ENCODE data around the gene PLAU. TPM values are rescaled to one million over a fixed set of nuclear protein-coding genes. Genes with fewer than 3 reads are reported as not detected.

The PLAU gene
- total RNA-seq, 2 experiments from 2014 or later = 3.0 to 5.3 TPM

DNA sequence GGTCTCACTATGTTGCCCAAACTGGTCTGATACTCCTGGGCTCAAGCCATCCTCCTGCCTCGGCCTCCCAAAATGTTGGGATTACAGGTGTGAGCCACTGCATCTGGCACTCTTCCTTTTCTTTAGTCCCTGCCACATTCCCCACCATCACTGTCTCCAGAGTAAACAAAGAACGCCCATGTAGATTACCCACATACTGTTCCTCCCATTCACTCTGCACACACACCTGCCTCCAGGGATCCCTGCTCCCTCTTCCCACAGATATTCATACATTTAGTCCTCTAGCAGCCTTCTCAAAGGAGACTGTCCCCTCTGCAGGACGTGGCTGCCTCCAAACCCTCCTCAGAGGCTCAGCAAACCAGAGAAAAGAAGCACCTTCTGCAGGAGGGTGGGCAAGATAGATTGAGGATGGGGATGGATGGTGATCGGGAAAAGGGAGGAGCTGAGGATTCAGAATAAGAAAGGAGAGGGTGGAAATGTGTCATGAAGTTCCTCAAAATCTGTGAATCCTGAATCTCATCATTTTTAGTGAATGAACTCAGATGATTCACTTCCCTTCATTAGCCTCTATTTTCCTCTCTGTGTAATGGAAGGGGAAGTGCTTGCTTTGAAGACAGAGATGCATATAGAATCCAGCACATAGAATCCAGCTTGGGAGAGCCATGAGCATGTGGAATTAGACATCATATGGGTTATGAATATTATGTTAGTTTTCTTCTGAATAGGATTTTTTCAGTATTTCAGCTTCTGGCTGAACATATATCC is 5.5 kb upstream of the PLAU start:
- H3K36me3 Mint-ChIP-seq (ENCODE audit: low read depth) = no peaks in the 10 kb centered on the region
- peaks cover 28% of the 10 kb centered on the region for H3K27me3 Mint-ChIP-seq
- POLR2A ChIA-PET = no interaction called here
- H3K4me3 Mint-ChIP-seq = no peak overlapping the region
- H3K27ac Mint-ChIP-seq = no peak overlapping the region
- no peak for DNase-seq
- CTCF ChIA-PET = interaction anchor here (0.7 to 4.8 kb wide), 4 partner anchors 15 to 56 kb away, joined by 3 to 13 read pairs (median 4); no protein-coding TSS in a partner anchor
- peaks cover 33% of the 10 kb centered on the region for H3K4me1 Mint-ChIP-seq
- no peaks in the 10 kb centered on the region for H3K9me3 Mint-ChIP-seq

DNA sequence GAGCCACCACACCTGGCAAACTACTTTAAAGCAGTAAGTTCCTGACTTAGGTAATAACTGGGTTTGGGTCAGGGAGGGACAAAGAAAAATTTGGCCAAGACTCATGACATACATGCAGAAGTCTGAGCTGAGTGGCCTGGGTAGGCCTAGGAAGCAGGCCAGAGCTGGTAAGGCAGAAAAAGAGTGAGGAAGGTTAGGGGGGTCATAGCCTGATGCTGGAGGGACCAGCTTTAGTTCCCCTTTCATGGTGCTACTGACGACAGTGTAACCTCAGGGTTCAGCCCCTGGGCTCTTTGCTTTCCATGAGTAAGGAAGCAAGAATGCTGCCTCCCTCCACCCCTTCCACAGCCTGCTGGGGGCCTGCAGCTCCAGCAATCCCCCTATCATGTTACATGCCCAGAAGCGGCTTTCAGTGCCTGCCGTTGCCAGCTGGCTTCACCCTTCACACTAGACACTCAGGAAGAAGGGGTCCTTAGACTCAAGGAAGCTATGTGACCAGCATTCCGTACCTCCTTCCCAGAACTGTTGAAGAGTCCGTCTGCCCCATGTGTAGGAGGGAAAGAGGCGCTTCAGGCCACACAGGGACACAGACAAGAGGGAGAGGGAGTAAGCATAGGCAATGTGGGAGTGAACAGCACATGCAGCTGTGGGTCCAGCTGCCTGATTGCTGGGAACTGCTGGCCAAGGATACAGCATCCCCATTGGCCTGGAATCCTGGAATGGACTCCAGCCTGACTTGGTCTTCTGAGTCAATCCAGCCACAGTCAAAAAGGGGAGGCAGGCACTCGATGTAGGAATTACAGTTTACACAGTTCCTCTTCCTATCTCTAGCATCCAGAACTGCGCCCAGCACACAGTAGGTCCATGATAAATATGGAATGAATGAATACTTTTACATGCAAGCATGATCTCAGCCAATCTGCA is 4.1 kb upstream of the PLAU start:
- peaks cover 4% of the 10 kb centered on the region for H3K36me3 Mint-ChIP-seq (ENCODE audit: low read depth)
- POLR2A ChIA-PET = no interaction called here
- DNase-seq = no peak
- H3K4me3 Mint-ChIP-seq = no peak overlapping the region
- H3K4me1 Mint-ChIP-seq = peaks cover 42% of the 10 kb centered on the region
- CTCF ChIA-PET = interaction anchor here (1.1 to 4.8 kb wide), 4 partner anchors 16 to 36 kb away, joined by 3 to 13 read pairs (median 5); no protein-coding TSS in a partner anchor
- peaks cover 34% of the 10 kb centered on the region for H3K27me3 Mint-ChIP-seq
- H3K27ac Mint-ChIP-seq = no peak overlapping the region
- H3K9me3 Mint-ChIP-seq = no peaks in the 10 kb centered on the region

DNA sequence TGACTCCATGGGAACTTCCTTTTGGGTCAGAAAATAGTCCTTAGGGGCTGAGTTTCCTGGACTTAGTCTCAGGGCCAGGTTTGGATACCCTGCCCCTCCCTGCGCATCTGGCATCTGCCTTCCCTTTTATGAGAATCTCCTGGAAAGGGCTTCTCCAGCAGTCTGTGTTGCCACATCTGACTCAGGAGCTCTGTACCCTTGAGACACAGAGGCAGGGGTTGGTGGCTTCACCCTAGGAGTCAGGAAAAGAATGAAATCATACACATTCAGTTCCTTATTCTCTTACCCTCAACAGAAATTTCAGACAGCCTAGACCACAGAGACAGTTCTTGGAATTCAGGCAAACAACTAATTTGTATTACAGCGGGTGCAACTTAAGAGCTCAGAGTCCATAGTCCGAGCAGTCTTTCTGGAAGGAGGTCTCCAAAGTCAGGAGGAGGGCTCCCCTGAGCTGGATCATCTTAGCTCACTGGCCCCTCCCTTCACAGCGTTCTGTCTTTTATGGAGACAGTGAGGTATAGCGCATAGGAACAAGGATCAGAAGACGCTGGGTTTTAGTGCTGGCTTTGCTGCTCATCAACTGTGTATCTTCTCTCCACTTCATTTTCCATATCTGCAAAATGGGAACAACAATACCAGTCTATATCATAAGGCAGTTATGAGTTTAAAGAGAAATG is 3.0 kb upstream of the PLAU start:
- Mint-ChIP-seq H3K27ac (peak overlapping the region; percentile 82), H3K4me3 (peak overlapping the region; percentile 25), H3K36me3 (ENCODE audit: low read depth) (peaks cover 6% of the 10 kb centered on the region), H3K9me3 (no peaks in the 10 kb centered on the region), H3K27me3 (peaks cover 32% of the 10 kb centered on the region), H3K4me1 (peaks cover 45% of the 10 kb centered on the region)
- ChIA-PET CTCF (interaction anchor here (0.7 to 4.8 kb wide), 6 partner anchors 8 to 173 kb away, joined by 3 to 13 read pairs (median 4); no protein-coding TSS in a partner anchor), POLR2A (interaction anchor here (0.8 to 1.3 kb wide), 2 partner anchors 9 to 148 kb away, joined by 3 to 6 read pairs; no protein-coding TSS in a partner anchor)
- no peak for DNase-seq

DNA sequence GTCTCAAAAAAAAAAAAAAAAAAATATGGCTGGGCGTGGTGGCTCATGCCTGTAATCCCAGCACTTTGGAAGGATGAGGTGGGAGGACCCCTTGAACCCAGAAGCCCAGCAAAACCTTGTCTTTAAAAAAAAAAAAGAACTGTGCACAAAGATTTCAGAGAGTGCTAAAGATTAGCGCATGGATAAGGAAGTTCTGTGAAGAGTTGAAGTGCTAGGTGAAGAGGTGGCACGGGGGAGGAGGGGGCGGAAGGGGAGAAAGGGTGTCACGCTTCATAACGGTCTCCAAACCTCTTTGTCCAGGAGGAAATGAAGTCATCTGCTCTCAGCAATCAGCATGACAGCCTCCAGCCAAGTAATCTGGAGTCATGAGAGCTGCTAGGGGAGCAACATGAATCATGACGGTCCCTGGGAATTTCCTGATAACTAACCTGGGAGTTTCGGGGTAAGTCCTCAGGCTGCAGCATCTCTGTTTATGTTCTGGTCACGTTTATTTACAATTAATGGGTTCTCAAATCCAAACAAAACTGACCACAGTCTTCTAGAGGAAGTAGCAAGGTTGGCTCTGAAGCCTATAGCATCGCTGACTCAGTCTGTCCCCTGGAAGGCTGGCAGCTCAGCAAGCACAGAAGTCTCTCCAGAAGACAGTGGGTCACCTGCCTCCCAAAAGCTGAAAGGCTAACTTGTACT is 1.9 kb upstream of the PLAU start:
- ChIA-PET CTCF (interaction anchor here (1.2 to 4.8 kb wide), 4 partner anchors 22 to 48 kb away, joined by 6 to 13 read pairs (median 8); no protein-coding TSS in a partner anchor), POLR2A (interaction anchor here (0.9 to 1.2 kb wide), 4 partner anchors 12 to 83 kb away, joined by 3 to 5 read pairs (median 4); no protein-coding TSS in a partner anchor)
- Mint-ChIP-seq H3K9me3 (no peaks in the 10 kb centered on the region), H3K27me3 (peaks cover 33% of the 10 kb centered on the region), H3K4me3 (peak overlapping the region; percentile 65), H3K27ac (peak overlapping the region; percentile 82), H3K4me1 (peaks cover 45% of the 10 kb centered on the region), H3K36me3 (ENCODE audit: low read depth) (peaks cover 12% of the 10 kb centered on the region)
- peak; percentile 76 for DNase-seq

DNA sequence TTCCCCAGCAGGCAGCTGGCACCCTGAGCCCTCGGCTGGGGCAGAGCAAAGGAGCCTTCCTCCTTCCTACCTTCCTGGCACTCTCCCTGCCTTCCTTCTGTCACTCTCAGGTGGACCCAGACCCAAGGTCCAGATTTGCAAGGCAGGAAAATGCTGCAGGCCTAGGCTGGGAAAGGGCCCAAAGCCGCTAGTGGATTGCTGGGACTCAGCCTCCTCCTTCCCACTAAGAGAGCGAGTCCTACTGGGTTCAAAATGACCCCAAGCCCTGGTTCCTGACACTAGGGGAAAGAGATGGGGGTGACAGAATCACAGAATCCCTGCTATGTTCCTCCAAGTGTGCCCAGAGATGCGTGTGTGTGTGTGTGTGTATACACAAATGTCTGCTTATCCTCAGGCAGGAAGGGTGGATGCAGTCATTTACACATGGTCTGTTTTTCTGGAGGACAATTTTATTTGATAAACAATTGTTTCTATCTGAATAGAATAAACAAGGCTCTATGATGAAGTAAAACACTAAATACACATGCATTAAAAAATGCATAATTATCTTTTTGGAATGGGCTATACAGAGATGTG is 1.3 kb upstream of the PLAU start:
- peaks cover 31% of the 10 kb centered on the region for H3K27me3 Mint-ChIP-seq
- no peak for DNase-seq
- peaks cover 45% of the 10 kb centered on the region for H3K4me1 Mint-ChIP-seq
- POLR2A ChIA-PET = interaction anchor here (0.9 to 1.2 kb wide), 7 partner anchors 12 to 82 kb away, joined by 3 to 5 read pairs (median 3); no protein-coding TSS in a partner anchor
- H3K27ac Mint-ChIP-seq = peak overlapping the region; percentile 82
- no peaks in the 10 kb centered on the region for H3K9me3 Mint-ChIP-seq
- H3K4me3 Mint-ChIP-seq = peak overlapping the region; percentile 65
- peaks cover 13% of the 10 kb centered on the region for H3K36me3 Mint-ChIP-seq (ENCODE audit: low read depth)
- CTCF ChIA-PET = interaction anchor here (1.2 to 4.8 kb wide), 2 partner anchors 23 to 30 kb away, joined by 8 to 13 read pairs; no protein-coding TSS in a partner anchor

DNA sequence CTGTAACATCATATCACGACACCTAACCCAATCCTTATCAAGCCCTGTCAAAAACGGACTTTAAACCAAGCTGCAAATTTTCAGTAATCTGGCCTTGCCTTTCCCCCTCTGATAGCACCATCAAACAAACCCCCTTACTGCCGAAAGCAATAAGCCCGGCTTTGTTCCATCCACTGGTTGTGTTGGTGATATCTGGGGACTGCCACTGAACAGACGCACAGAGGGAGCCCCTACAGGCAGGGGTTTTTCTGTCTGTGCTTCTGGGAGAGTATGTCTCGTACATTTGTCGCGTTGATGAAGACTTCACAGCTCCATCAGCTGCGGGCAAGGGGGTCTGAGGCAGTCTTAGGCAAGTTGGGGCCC is 550 bp upstream of the PLAU start:
- Mint-ChIP-seq H3K27ac (peak overlapping the region; percentile 13), H3K36me3 (ENCODE audit: low read depth) (peaks cover 20% of the 10 kb centered on the region), H3K27me3 (peaks cover 33% of the 10 kb centered on the region), H3K4me1 (peaks cover 45% of the 10 kb centered on the region), H3K9me3 (no peaks in the 10 kb centered on the region), H3K4me3 (peak overlapping the region; percentile 65)
- ChIA-PET CTCF (interaction anchor here (1.0 to 1.6 kb wide), 2 partner anchors 30 to 146 kb away, joined by 3 to 7 read pairs; no protein-coding TSS in a partner anchor), POLR2A (interaction anchor here (0.9 to 1.1 kb wide), 5 partner anchors 11 to 29 kb away, joined by 3 read pairs; no protein-coding TSS in a partner anchor)
- no peak for DNase-seq

DNA sequence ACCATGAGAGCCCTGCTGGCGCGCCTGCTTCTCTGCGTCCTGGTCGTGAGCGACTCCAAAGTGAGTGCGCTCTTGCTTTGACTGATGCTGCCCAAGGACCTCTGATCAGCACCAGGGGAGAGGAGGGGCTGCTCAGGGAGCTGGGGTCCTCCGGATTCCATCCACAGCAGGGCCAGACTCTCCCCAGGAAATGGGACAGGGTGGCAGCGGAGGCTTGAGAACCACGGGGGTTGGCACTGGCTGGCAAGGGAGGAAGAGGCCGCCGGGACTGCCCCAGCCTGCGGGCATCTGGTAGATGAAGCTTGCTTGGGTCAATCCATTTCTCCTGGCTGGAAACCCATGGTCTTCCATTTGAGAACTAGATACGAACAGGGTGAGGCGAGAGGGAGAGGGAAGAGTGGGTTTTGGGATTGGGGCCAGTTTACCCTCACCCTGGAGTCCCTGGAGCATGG is 647 bp downstream of the PLAU start:
- H3K4me1 Mint-ChIP-seq = peaks cover 50% of the 10 kb centered on the region
- CTCF ChIA-PET = interaction anchor here (0.7 to 1.6 kb wide), 3 partner anchors 23 to 34 kb away, joined by 3 to 7 read pairs (median 3); no protein-coding TSS in a partner anchor
- peak overlapping the region; percentile 76 for H3K27ac Mint-ChIP-seq
- DNase-seq = no peak
- peaks cover 36% of the 10 kb centered on the region for H3K27me3 Mint-ChIP-seq
- no peaks in the 10 kb centered on the region for H3K9me3 Mint-ChIP-seq
- POLR2A ChIA-PET = interaction anchor here (1.0 to 1.2 kb wide), 3 partner anchors 9 to 29 kb away, joined by 3 to 6 read pairs (median 4); no protein-coding TSS in a partner anchor
- H3K4me3 Mint-ChIP-seq = peak overlapping the region; percentile 96
- H3K36me3 Mint-ChIP-seq (ENCODE audit: low read depth) = peaks cover 30% of the 10 kb centered on the region

DNA sequence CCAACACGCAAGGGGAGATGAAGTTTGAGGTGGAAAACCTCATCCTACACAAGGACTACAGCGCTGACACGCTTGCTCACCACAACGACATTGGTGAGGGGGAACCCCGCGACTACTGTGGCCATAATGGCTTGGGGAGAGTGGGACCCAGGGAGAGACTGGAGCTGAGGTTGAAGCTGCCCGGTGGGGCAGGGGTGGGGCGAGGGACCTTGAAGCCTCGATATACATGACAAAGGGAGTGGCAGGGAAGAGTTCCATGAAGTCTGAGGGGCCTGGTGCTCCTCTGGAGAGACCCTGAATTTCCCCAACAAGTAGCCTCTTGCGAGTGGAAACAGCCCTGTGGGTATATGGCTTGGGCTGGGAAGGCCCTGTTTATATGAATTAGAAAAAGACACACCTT is 3.1 kb downstream of the PLAU start:
- H3K27me3 Mint-ChIP-seq = peaks cover 36% of the 10 kb centered on the region
- H3K27ac Mint-ChIP-seq = no peak overlapping the region
- ChIA-PET POLR2A (interaction anchor here (0.6 kb wide), 1 partner anchor 11 kb away, joined by 3 read pairs; no protein-coding TSS in a partner anchor), CTCF (interaction anchor here (1.9 kb wide), 1 partner anchor 27 kb away, joined by 8 read pairs; no protein-coding TSS in a partner anchor)
- peaks cover 39% of the 10 kb centered on the region for H3K4me1 Mint-ChIP-seq
- peaks cover 49% of the 10 kb centered on the region for H3K36me3 Mint-ChIP-seq (ENCODE audit: low read depth)
- H3K4me3 Mint-ChIP-seq = no peak overlapping the region
- no peak for DNase-seq
- peaks cover 9% of the 10 kb centered on the region for H3K9me3 Mint-ChIP-seq

DNA sequence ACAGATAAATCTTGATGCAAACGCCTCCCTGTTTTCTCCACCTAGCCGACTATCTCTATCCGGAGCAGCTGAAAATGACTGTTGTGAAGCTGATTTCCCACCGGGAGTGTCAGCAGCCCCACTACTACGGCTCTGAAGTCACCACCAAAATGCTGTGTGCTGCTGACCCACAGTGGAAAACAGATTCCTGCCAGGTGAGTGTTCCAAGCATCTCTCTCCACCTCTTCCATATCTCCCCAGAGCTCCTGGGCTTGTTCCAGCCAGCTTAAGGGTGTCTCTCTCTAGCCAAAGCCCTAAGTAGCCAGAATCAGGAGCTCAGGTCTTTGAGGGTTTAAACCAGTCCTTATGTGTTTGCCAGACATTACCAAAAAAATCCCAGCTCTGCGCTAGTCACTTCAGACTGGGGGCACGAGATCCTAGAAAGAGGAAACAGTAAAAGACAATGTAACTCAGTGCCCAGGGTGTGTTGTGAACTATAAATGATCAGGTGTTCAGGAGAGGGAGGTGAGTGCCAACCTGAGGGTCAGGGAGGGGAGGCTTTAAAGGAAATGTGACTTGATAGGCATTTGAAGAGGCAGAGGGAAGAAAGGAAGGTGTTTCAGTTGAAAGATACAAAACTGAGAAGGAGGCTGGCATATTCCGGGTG is 4.4 kb downstream of the PLAU start:
- Mint-ChIP-seq H3K27me3 (peaks cover 31% of the 10 kb centered on the region), H3K36me3 (ENCODE audit: low read depth) (peaks cover 55% of the 10 kb centered on the region), H3K27ac (no peak overlapping the region), H3K4me3 (no peak overlapping the region), H3K9me3 (peaks cover 17% of the 10 kb centered on the region), H3K4me1 (peaks cover 32% of the 10 kb centered on the region)
- DNase-seq = no peak
- CTCF ChIA-PET = interaction anchor here (0.8 to 1.9 kb wide), 2 partner anchors 25 to 29 kb away, joined by 4 to 8 read pairs; no protein-coding TSS in a partner anchor
- POLR2A ChIA-PET = no interaction called here

DNA sequence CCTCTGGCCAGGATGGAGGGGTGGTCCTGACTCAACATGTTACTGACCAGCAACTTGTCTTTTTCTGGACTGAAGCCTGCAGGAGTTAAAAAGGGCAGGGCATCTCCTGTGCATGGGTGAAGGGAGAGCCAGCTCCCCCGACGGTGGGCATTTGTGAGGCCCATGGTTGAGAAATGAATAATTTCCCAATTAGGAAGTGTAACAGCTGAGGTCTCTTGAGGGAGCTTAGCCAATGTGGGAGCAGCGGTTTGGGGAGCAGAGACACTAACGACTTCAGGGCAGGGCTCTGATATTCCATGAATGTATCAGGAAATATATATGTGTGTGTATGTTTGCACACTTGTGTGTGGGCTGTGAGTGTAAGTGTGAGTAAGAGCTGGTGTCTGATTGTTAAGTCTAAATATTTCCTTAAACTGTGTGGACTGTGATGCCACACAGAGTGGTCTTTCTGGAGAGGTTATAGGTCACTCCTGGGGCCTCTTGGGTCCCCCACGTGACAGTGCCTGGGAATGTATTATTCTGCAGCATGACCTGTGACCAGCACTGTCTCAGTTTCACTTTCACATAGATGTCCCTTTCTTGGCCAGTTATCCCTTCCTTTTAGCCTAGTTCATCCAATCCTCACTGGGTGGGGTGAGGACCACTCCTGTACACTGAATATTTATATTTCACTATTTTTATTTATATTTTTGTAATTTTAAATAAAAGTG is 6.0 kb downstream of the PLAU start:
- ChIA-PET POLR2A (interaction anchor here (1.0 to 1.3 kb wide), 2 partner anchors 11 to 16 kb away, joined by 3 to 4 read pairs; no protein-coding TSS in a partner anchor), CTCF (interaction anchor here (1.6 to 3.3 kb wide), 3 partner anchors 23 to 37 kb away, joined by 5 to 17 read pairs (median 7); no protein-coding TSS in a partner anchor)
- peaks cover 17% of the 10 kb centered on the region for H3K9me3 Mint-ChIP-seq
- peaks cover 20% of the 10 kb centered on the region for H3K27me3 Mint-ChIP-seq
- H3K36me3 Mint-ChIP-seq (ENCODE audit: low read depth) = peaks cover 50% of the 10 kb centered on the region
- DNase-seq = no peak
- no peak overlapping the region for H3K27ac Mint-ChIP-seq
- peaks cover 28% of the 10 kb centered on the region for H3K4me1 Mint-ChIP-seq
- no peak overlapping the region for H3K4me3 Mint-ChIP-seq
